ENCODE data around the gene MANF. TPM values are rescaled to one million over a fixed set of nuclear protein-coding genes. Genes with fewer than 3 reads are reported as not detected.

Gene MANF
- polyA plus RNA-seq, result 100 to 1,000 TPM in 1 of 3 donors, 10 to 100 TPM in 2; 58.7 to 109 (median 82.4) TPM

DNA sequence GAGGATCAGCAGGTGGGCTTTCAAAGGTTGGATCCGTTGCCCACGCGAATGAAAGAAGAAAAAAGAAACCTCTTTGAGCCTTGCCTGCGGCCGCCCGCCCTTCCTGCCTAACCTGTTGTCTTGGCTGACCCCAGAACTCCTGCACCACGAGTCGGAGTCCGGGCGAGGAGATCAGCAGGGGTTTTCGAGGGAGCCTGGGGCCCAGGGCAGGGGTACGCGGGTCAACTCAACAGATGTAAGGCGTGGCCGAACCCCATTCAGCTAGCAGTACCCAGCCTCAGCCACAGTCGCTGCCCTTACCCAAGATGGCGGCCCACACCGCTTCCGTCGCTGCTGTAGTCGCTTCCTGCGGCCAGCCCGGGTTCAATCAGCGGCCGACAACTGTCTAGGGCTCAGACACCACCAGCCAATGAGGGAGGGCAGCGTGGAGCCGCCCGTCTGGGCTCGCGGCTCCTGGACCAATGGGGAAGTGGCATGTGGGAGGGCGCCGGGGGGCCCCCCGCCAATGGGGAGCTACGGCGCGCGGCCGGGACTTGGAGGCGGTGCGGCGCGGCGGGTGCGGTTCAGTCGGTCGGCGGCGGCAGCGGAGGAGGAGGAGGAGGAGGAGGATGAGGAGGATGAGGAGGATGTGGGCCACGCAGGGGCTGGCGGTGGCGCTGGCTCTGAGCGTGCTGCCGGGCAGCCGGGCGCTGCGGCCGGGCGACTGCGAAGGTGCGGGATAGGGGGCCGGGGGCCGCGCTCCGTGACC, at the start of gene MANF:
TSS of gene MANF (plus strand) at position 566 of the 748 bp plus-strand sequence. CDS start at position 618, 52 bp downstream.
- peak; percentile 97 to 98 (median 97) for DNase-seq
- Mint-ChIP-seq H3K27me3 (ENCODE audit: low read depth in 3 of 3) (peaks cover 7 to 20% (median 12%) of the 10 kb centered on the region in 3 donors), H3K4me3 (peak within 1 kb of the TSS; percentile 95 to 99 (median 99)), H3K9me3 (no peaks in the 10 kb centered on the region), H3K27ac (peak within 1 kb of the TSS; percentile 98 to 100 (median 99)), H3K36me3 (peaks cover 0 to 15% (median 12%) of the 10 kb centered on the region in 3 donors), H3K4me1 (peaks cover 54 to 61% of the 10 kb centered on the region in 2 donors)

DNA sequence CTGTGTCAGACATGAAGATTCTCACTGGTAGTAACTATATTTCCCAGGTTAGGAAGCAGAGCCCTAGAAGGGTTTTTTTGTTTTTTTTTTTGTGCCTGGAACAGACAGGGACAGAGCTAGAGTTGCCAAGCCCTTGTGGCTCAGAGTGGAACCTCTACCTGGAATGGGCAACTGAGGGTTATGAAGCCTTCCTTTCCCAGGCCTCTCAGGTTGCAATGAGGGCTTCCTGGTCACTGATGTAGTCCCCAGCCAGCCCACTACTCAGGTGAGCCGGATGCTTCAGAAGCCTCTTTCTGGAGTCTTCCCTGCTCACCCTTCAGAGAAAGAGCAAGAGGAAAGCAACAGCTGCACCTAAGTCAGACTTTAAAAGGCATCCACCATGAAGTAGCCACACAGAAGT, 48.8 kb upstream of the MANF start:
- Mint-ChIP-seq H3K27ac (no peak overlapping the region), H3K9me3 (no peaks in the 10 kb centered on the region), H3K4me1 (no peaks in the 10 kb centered on the region), H3K4me3 (no peak overlapping the region), H3K27me3 (ENCODE audit: low read depth in 3 of 3) (peaks cover 0 to 4% (median 0%) of the 10 kb centered on the region in 3 donors), H3K36me3 (peaks cover 0 to 4% (median 0%) of the 10 kb centered on the region in 3 donors)
- DNase-seq, result no peak

DNA sequence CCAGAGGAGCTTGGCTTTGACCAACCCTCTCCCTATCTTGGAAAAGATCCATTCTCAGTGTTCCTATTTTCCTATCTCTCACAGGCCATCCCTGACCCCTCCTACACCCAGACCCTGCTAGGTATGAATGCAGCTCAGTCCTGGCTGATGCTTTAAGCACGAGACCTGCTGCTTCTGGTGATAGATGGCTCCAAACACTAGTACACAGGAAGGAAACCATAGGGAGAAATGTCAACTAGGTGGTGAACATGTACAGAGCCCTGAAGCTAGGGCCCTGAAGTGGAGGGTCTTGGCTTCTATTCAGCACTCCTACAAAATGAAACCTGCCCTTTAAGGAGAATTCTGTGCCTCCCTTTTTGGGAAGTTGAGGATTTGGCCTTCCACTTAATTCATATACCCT, 47.4 kb upstream of the MANF start:
- no peaks in the 10 kb centered on the region for H3K4me1 Mint-ChIP-seq
- no peak overlapping the region for H3K4me3 Mint-ChIP-seq
- peaks cover 0 to 4% (median 0%) of the 10 kb centered on the region in 3 donors for H3K27me3 Mint-ChIP-seq (ENCODE audit: low read depth in 3 of 3)
- no peak overlapping the region for H3K27ac Mint-ChIP-seq
- DNase-seq, result no peak
- peaks cover 0 to 4% (median 0%) of the 10 kb centered on the region in 3 donors for H3K36me3 Mint-ChIP-seq
- no peaks in the 10 kb centered on the region for H3K9me3 Mint-ChIP-seq

DNA sequence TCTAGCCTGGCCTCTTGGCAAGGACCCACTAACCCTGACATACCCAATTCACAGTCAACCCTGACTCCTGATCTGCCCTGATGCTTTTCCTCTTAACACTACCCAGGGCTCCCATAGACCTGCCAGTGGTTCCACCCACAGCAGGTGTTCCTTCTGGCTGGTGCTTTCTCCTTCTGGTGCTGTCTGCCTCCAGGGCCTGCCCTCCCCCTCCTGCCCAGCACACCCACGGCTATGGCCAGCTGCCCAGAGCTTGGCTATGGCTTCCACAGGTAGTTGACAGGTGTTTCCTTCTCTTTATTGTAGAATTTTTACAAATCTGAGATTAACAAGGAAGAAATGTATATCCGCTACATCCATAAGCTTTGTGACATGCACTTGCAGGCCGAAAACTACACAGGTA, 46.5 kb upstream of the MANF start:
- no peak overlapping the region for H3K27ac Mint-ChIP-seq
- H3K36me3 Mint-ChIP-seq, result no peaks in the 10 kb centered on the region
- no peaks in the 10 kb centered on the region for H3K9me3 Mint-ChIP-seq
- H3K27me3 Mint-ChIP-seq (ENCODE audit: low read depth in 3 of 3), result no peaks in the 10 kb centered on the region
- no peak overlapping the region for H3K4me3 Mint-ChIP-seq
- no peak for DNase-seq
- H3K4me1 Mint-ChIP-seq, result no peaks in the 10 kb centered on the region

DNA sequence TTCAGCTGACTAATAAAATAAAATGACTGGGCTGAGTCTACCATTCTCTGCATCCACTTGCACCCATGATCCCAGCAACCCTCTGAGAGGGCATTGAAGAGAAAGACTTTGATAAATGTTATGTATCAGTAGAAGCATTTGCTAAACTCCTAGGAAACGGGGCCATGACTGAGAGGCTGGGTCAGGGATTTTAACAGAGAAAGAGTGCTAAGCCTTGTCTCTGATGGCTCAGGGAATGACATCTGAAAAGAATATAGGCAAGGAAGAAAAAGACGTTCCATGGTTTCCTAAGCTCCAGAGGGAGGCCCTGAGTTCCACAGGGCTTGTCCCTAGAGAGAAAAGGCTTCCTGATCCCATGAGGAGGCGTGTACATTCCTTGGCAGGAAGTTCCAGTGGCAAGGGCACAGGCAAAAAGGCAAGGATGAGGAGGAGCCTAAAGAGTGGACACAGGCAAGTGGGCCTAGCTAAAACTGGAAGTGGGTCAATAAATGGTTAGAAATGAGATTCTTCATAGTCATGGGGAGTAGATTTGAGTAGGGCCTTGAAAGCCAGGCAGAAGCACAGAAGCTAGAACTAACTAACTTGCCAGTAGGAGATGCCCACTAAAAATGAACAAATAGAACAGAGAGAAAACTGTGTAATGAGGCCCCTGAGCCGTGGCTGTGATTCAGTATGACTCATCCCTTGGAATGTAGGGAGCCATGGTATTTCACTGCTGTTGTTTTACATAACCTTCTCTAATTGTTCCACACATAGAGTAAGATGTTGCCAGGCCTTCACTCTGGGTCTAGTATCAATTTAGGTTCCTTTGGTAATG, 44.9 kb upstream of the MANF start:
- no peak overlapping the region for H3K4me3 Mint-ChIP-seq

DNA sequence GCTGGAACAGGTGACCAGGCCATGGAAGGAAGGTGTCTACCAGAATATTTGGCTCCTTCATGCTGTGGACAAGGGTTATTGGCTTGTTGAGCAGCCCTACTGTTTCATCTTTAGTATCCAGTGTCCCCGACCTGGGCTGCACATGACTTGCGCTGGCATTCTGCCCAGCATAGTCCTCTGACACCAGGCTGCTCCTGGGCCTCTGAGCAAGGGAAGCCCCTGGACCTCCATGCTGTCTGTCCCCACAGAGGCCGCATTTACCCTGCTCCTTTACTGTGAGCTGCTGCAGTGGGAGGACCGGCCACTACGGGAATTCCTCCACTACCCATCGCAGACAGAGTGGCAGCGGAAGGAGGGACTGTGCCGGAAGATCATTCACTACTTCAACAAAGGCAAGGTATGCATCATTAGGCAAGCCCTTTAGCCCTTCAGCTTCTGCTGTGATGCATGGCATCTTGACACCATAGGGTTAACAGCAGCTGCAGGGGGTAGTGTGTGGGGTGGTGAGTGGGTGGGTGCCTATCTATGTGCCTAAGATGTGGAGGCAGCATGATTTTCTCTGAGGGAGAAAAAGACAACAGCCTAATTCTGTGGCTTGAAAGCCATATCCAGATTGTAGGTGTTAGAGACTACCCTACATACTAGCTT, 44.0 kb upstream of the MANF start:
- Mint-ChIP-seq H3K27me3 (ENCODE audit: low read depth in 3 of 3) (peaks cover 0 to 4% (median 1%) of the 10 kb centered on the region in 3 donors), H3K4me3 (no peak overlapping the region), H3K9me3 (no peaks in the 10 kb centered on the region), H3K27ac (no peak overlapping the region), H3K4me1 (no peaks in the 10 kb centered on the region), H3K36me3 (no peaks in the 10 kb centered on the region)
- DNase-seq, result no peak

More for the DNA sequence above, 44.9 kb upstream of the MANF start:
- H3K4me1 Mint-ChIP-seq, result no peaks in the 10 kb centered on the region
- DNase-seq, result no peak
- H3K27me3 Mint-ChIP-seq (ENCODE audit: low read depth in 3 of 3), result peaks cover 0 to 1% (median 1%) of the 10 kb centered on the region in 3 donors
- H3K9me3 Mint-ChIP-seq, result no peaks in the 10 kb centered on the region
- H3K36me3 Mint-ChIP-seq, result no peaks in the 10 kb centered on the region
- H3K27ac Mint-ChIP-seq, result no peak overlapping the region

DNA sequence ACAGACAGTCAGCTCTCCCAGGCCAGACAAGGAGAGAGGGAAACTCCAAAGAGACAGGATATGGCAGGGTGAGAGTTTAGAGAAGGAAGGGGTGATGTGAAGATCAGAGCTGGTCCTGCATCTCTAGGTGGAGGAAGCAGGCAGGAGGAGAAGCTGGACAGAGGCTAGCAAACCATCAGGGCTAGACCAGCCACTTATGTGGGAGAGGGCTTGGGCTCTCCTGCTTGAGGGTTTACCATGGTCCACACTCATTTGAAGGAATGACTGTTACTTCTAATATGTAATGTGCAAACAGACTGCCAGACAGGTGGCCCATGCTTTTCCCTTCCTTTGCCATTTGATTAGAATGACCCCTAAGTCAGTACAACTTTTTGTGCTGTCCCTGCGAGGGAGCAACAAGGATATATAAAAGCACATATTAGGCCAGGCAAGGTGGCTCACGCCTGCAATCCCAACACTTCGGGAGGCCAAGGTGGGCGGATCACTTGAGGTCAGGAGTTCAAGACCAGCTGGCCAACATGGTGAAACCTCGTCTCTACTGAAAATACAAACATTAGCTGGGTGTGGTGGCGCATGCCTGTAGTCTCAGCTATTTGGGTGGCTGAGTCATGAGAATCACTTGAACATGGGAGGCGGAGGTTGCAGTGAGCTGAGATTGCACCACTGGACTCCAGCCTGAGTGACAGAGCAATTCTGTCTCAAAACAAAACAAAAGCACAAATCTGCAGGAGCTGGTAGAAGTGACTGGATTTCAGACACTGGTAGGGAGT, 41.0 kb upstream of the MANF start:
- no peaks in the 10 kb centered on the region for H3K36me3 Mint-ChIP-seq
- no peak overlapping the region for H3K27ac Mint-ChIP-seq
- no peaks in the 10 kb centered on the region for H3K9me3 Mint-ChIP-seq
- H3K27me3 Mint-ChIP-seq (ENCODE audit: low read depth in 3 of 3), result peaks cover 2 to 5% (median 4%) of the 10 kb centered on the region in 3 donors
- H3K4me3 Mint-ChIP-seq, result no peak overlapping the region
- DNase-seq, result no peak
- H3K4me1 Mint-ChIP-seq, result no peaks in the 10 kb centered on the region

DNA sequence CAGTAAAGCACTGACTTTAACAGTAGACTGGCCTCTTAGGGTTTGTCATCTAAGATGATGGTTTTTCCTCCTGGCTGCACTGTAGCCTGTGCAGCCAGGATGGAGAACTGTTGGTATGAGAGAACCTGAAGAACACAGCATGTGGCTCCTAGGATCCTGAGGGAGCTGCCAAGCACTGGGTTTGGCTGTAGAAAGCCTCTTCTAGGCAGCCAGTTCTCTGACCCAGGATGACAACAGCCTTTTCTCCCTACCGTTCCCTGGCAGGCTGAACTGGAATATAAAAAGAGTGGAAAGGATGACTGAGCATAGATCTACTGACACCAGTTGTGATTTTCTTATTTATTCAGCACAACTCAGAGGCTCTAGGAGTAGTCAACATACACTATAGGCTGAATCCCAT, 34.3 kb upstream of the MANF start:
- Mint-ChIP-seq H3K4me1 (no peaks in the 10 kb centered on the region), H3K27me3 (ENCODE audit: low read depth in 3 of 3) (peaks cover under 1 to 6% (median 2%) of the 10 kb centered on the region in 3 donors), H3K36me3 (peaks cover 0 to 6% (median 0%) of the 10 kb centered on the region in 3 donors), H3K9me3 (no peaks in the 10 kb centered on the region), H3K27ac (no peak overlapping the region), H3K4me3 (no peak overlapping the region)
- no peak for DNase-seq

DNA sequence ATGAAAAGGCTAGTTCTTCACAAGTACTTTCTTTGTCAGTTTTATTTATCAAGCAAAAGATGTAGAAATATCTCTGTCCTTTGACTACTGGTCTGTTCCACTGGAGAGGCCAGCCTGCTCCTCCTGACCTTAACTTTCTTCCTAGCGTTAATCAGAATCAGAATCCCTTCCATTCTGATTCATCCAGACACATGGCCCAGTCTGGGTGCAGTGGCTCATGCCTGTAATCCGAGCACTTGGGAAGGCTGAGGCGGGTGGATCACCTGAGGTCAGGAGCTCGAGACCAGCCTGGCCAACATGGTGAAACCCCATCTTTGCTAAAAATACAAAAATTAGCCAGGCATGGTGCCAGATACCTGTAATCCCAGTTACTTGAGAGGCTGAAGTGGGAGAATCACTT, 32.0 kb upstream of the MANF start:
- H3K27ac Mint-ChIP-seq, result no peak overlapping the region
- no peaks in the 10 kb centered on the region for H3K9me3 Mint-ChIP-seq
- H3K27me3 Mint-ChIP-seq (ENCODE audit: low read depth in 3 of 3), result peaks cover 0 to 2% (median 0%) of the 10 kb centered on the region in 3 donors
- peaks cover 0 to 6% (median 0%) of the 10 kb centered on the region in 3 donors for H3K36me3 Mint-ChIP-seq
- DNase-seq, result no peak
- no peak overlapping the region for H3K4me3 Mint-ChIP-seq
- no peaks in the 10 kb centered on the region for H3K4me1 Mint-ChIP-seq

DNA sequence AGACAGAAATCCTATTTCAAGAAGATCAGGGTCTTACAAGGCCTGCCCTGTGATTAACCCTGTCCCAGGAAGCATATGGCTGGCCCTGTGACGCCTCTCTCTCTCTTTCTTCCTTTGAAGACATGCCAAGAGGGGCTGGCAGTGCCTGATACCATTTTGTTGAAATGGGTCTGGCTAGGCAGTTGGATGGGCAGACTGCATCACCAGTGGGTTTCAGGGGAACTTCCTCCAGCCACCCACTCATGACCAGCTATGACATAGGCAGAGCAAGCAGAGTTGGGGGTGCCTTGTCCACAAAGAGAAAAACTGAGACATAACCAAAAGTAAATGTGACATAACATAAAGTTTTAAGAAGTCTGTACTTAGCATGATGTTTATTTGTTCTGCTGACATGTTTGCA, 31.4 kb upstream of the MANF start:
- Mint-ChIP-seq H3K9me3 (no peaks in the 10 kb centered on the region), H3K4me3 (no peak overlapping the region), H3K4me1 (no peaks in the 10 kb centered on the region), H3K36me3 (peaks cover 0 to 6% (median 0%) of the 10 kb centered on the region in 3 donors), H3K27ac (no peak overlapping the region), H3K27me3 (ENCODE audit: low read depth in 3 of 3) (peaks cover 0 to 4% (median 0%) of the 10 kb centered on the region in 3 donors)
- no peak for DNase-seq

DNA sequence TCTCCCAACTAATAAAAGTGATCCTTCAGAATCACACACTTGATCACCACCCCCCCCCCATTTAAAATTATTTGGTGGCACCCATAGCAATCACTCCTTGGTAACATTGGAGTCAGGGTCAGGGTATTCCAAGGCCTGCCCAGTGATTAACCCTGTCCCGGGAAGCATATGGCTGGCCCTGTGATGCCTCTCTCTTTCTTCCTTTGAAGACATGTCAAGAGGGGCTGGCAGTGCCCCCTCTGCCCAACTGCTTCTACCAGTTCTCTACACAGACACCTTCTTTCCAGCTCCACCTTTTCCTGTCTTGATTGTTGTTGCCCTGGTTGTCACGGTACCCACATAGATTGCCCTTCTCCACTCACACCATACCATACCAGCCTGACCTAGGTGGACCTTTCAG, 30.9 kb upstream of the MANF start:
- Mint-ChIP-seq H3K27ac (no peak overlapping the region), H3K36me3 (peaks cover 0 to 6% (median 0%) of the 10 kb centered on the region in 3 donors), H3K27me3 (ENCODE audit: low read depth in 3 of 3) (peaks cover 0 to 4% (median 0%) of the 10 kb centered on the region in 3 donors), H3K4me3 (no peak overlapping the region), H3K9me3 (no peaks in the 10 kb centered on the region), H3K4me1 (no peaks in the 10 kb centered on the region)
- no peak for DNase-seq

DNA sequence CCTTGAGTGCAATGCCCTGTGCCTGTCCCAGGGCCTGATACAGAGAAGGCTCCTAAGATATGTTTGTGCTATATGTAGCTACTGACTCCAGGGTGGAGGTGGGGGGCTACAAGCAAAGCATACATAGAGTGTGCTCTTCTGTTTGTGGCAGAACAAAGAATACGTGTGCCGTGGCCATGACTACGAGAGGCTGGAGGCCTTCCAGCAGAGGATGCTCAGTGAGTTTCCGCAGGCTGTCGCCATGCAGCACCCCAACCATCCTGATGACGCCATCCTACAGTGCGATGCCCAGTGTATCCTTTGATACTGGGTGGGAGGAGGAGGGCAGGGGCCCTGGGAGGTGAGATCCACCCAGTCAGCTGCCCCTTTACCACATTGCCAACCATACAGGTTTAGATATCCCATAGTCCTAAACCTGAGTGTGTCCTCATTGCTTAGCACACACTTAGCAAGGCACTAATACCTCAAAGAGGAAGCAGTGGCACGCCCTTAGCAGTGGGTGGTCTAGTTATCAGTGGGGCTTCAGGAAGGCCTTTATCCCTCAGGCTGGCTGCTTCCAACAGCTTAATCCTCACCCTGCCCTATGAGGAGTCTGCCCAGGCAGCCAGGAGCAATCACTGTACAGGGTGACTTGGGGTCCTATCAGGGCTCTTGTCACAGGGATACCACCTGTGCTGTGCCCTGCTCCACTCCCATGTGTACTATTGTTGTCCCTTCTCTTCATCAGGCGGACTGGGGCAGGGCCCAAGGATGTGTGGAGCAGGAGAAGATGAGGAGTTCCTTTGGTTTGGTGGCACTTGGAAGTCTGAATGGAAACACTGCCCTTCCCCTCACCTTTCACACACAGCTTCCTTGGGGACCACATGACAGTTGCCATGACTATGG, 30.1 kb upstream of the MANF start:
- no peak overlapping the region for H3K27ac Mint-ChIP-seq
- H3K36me3 Mint-ChIP-seq, result peaks cover 0 to 6% (median 0%) of the 10 kb centered on the region in 3 donors
- H3K4me1 Mint-ChIP-seq, result no peaks in the 10 kb centered on the region
- H3K27me3 Mint-ChIP-seq (ENCODE audit: low read depth in 3 of 3), result peaks cover 0 to 4% (median 0%) of the 10 kb centered on the region in 3 donors
- H3K9me3 Mint-ChIP-seq, result no peaks in the 10 kb centered on the region
- no peak for DNase-seq
- no peak overlapping the region for H3K4me3 Mint-ChIP-seq

All from immature natural killer cell (primary cell).